IMR-90 (cell line): ENCODE results near the gene FLT4. TPM values are rescaled to one million over a fixed set of nuclear protein-coding genes. Genes with fewer than 3 reads are reported as not detected.
"Not testable (repeated sequence)": the region's sequence is repeated elsewhere in the genome, so short reads cannot be mapped to it uniquely, and the experiment has no call there.

ENCODE experiments used
- ATAC-seq: fragments of 200-7000 bp; cut with Tn5 transposase; 2 replicates; pipeline ENCODE4 v1.9.1; 2020; ENCODE audit warnings: low read depth, mild to moderate bottlenecking, moderate library complexity
- BruUV-seq: library from RNA; stranded (reverse); fragments of 400-500 nt; replicated peaks from 2 replicates; lab custom pipeline; 2021; lab: Mats Ljungman, UMichigan
- CTCF ChIA-PET: fragments of 300-600 bp; formaldehyde crosslinking; extraction: SDS; loops from one replicate; lab custom pipeline; 2021; ENCODE audit warnings: antibody characterized with exemption; lab: Yijun Ruan, JAX
- POLR2A ChIA-PET: fragments of 300-600 bp; sonication (Branson Sonifier 250); formaldehyde crosslinking; loops from one replicate; lab custom pipeline; 2022; ENCODE audit warnings: antibody characterized with exemption; ENCODE audit not compliant: unreplicated experiment; lab: Charles Lee
- DNase-seq: peaks from one replicate; pipeline ENCODE4 v3.0.0; 2013
- H2AFZ ChIP-seq: replicated peaks from 2 replicates; pipeline ENCODE3; 2013; ENCODE audit warnings: low read length, mild to moderate bottlenecking; ENCODE audit not compliant: poor library complexity
- H2AK5ac ChIP-seq: 2 replicates; pipeline ENCODE4 v1.6.1; 2013; ENCODE audit warnings: low read depth, low read length, inconsistent platforms
- H2AK9ac ChIP-seq: replicated peaks from 2 replicates; pipeline ENCODE3; 2013; ENCODE audit warnings: mild to moderate bottlenecking, low read depth, low read length, moderate library complexity; ENCODE audit not compliant: poor library complexity
- H2BK120ac ChIP-seq: 2 replicates; pipeline ENCODE4 v1.6.1; 2013; ENCODE audit warnings: low read depth, low read length, inconsistent platforms
- H2BK15ac ChIP-seq: 3 replicates; pipeline ENCODE4 v1.6.1; 2013; ENCODE audit warnings: low read depth, low read length, inconsistent platforms
- H2BK20ac ChIP-seq: 2 replicates; pipeline ENCODE4 v1.6.1; 2013; ENCODE audit warnings: low read depth, mild to moderate bottlenecking, inconsistent platforms, low read length, moderate library complexity
- H2BK5ac ChIP-seq: 2 replicates; pipeline ENCODE4 v1.6.1; 2013; ENCODE audit warnings: mild to moderate bottlenecking, low read depth, low read length, inconsistent platforms; ENCODE audit not compliant: poor library complexity, severe bottlenecking
- H3K14ac ChIP-seq: replicated peaks from 2 replicates; pipeline ENCODE4 v1.6.1; 2013; ENCODE audit warnings: low read depth, low read length, inconsistent platforms
- H3K18ac ChIP-seq: 2 replicates; pipeline ENCODE4 v1.6.1; 2013; ENCODE audit warnings: low read depth, low read length, control low read depth
- H3K23ac ChIP-seq: 2 replicates; pipeline ENCODE4 v1.6.1; 2013; ENCODE audit warnings: low read depth, low read length, inconsistent platforms
- H3K27ac ChIP-seq: 2 replicates; pipeline ENCODE4 v1.5.1; 2013; ENCODE audit warnings: mild to moderate bottlenecking, control low read depth, low read length; ENCODE audit not compliant: insufficient read depth
- H3K27me3 ChIP-seq: 2 replicates; pipeline ENCODE4 v1.6.1; 2013; ENCODE audit warnings: low read length; ENCODE audit not compliant: control insufficient read depth, insufficient read depth
- H3K36me3 ChIP-seq: 2 replicates; pipeline ENCODE4 v1.6.1; 2013; ENCODE audit warnings: low read length, mixed read lengths; ENCODE audit not compliant: control insufficient read depth, insufficient read depth
- H3K4ac ChIP-seq: 2 replicates; pipeline ENCODE4 v1.6.1; 2013; ENCODE audit warnings: low read depth, low read length, inconsistent platforms
- H3K4me1 ChIP-seq: 2 replicates; pipeline ENCODE4 v1.6.1; 2013; ENCODE audit warnings: low read length, mixed read lengths; ENCODE audit not compliant: control insufficient read depth, insufficient read depth
- H3K4me2 ChIP-seq: 2 replicates; pipeline ENCODE4 v1.6.1; 2013; ENCODE audit warnings: low read depth, mild to moderate bottlenecking, control low read depth, low read length, moderate library complexity
- H3K4me3 ChIP-seq: 2 replicates; pipeline ENCODE4 v1.5.1; 2013; ENCODE audit warnings: low read depth, mild to moderate bottlenecking, control low read depth, low read length, moderate library complexity; ENCODE audit not compliant: insufficient read depth
- H3K56ac ChIP-seq: 2 replicates; pipeline ENCODE4 v1.6.1; 2013; ENCODE audit warnings: low read length, inconsistent platforms; ENCODE audit not compliant: insufficient read depth; ENCODE audit errors: extremely low read depth
- H3K79me1 ChIP-seq, 2 experiments: 2 replicates each; pipeline ENCODE4 v1.6.1; 2013; ENCODE audit warnings: low read length in 2 of 2, inconsistent platforms in 1 of 2, low read depth in 1 of 2
- H3K9ac ChIP-seq: 2 replicates; pipeline ENCODE4 v1.6.1; 2013; ENCODE audit warnings: low read depth, low read length, control low read depth
- H3K9me1 ChIP-seq: 2 replicates; pipeline ENCODE4 v1.6.1; 2013; ENCODE audit warnings: low read length, inconsistent platforms; ENCODE audit not compliant: insufficient read depth
- H3K9me3 ChIP-seq: 2 replicates; pipeline ENCODE4 v1.6.1; 2013; ENCODE audit warnings: low read length; ENCODE audit not compliant: control insufficient read depth, insufficient read depth
- H4K20me1 ChIP-seq: 2 replicates; pipeline ENCODE4 v1.6.1; 2013; ENCODE audit warnings: low read length, inconsistent platforms; ENCODE audit not compliant: insufficient read depth
- H4K5ac ChIP-seq: 2 replicates; pipeline ENCODE4 v1.6.1; 2013; ENCODE audit warnings: mild to moderate bottlenecking, low read depth, low read length, control low read depth
- H4K8ac ChIP-seq, 2 experiments: 2 replicates each; pipeline ENCODE4 v1.6.1; 2013; ENCODE audit warnings: low read depth in 2 of 2, low read length in 2 of 2, control low read depth in 1 of 2, inconsistent platforms in 1 of 2
- H4K91ac ChIP-seq: 2 replicates; pipeline ENCODE4 v1.6.1; 2013; ENCODE audit warnings: low read depth, low read length, inconsistent platforms; ENCODE audit not compliant: insufficient read depth
- WGBS, 2 experiments: methylation state at CpG; one replicate each; pipeline versions ENCODE4 v1.1.5 to v1.1.7; 2013; ENCODE audit warnings: missing lambda C conversion rate in 2 of 2; ENCODE audit not compliant: insufficient read length in 1 of 2; ENCODE audit errors: extremely low coverage in 2 of 2; 5-methylcytosine and 5-hydroxymethylcytosine counted together
- dilution Hi-C: fragments of 300-500 bp; cut with HindIII; formaldehyde crosslinking; loops from one replicate; pipeline ENCODE4 v1.14.3; 2018; ENCODE audit warnings: low sequenced_read_pairs; ENCODE audit not compliant: unreplicated experiment
- in situ Hi-C: fragments of 300-500 bp; cut with MboI; formaldehyde crosslinking; loops from 3 replicates; pipeline ENCODE4 v1.14.3; 2019; ENCODE audit warnings: low sequenced_read_pairs, inconsistent platforms, mixed read lengths
- intact Hi-C: fragments of 100-400 bp; cut with micrococcal nuclease; formaldehyde crosslinking; loops from 2 replicates; pipeline ENCODE4 v1.10.0; 2022
- polyA plus RNA-seq, 3 experiments: library from polyadenylated mRNA; depleted of rRNA; stranded (reverse); fragments of >200 nt; gene quantifications; 2 replicates each; pipeline ENCODE4 v1.2.3, GENCODE V29; 2012; ENCODE audit warnings: low replicate concordance in 1 of 3
- total RNA-seq: library from RNA; depleted of rRNA; stranded (reverse); fragments of >200 nt; gene quantifications from 2 replicates; pipeline ENCODE4 v1.2.3, GENCODE V29; 2012

The FLT4 gene
- total and polyA plus RNA-seq, 2 of the 4 experiments (the other 2 are of a cell fraction), result under 0.01 to 0.07 TPM

- H3K9me3 ChIP-seq, H4K5ac ChIP-seq, H3K27me3 ChIP-seq, H3K14ac ChIP-seq, ATAC-seq, dilution Hi-C loops, in situ Hi-C loops, intact Hi-C loops, H2BK120ac ChIP-seq, H3K9ac ChIP-seq, H3K27ac ChIP-seq, DNase-seq, H4K8ac ChIP-seq, H3K18ac ChIP-seq, BruUV-seq, H2AK9ac ChIP-seq, H2BK20ac ChIP-seq, H4K91ac ChIP-seq, H3K36me3 ChIP-seq, H3K4me3 ChIP-seq, H3K79me1 ChIP-seq, CTCF ChIA-PET, H3K4me1 ChIP-seq, H3K4me2 ChIP-seq, H3K56ac ChIP-seq, H3K4ac ChIP-seq, H2BK5ac ChIP-seq, POLR2A ChIA-PET, H2BK15ac ChIP-seq, H2AFZ ChIP-seq, H4K20me1 ChIP-seq, H2AK5ac ChIP-seq, H3K23ac ChIP-seq, H3K9me1 ChIP-seq: not testable (repeated sequence)
- no CpG with 5 or more reads among the region's 10 CpGs for WGBS, 2 experiments
These were observed 28.9 kb upstream of the FLT4 start for GRCh38 chr5:180678319-180678718.
